Kidney (tissue), 14 donors: ENCODE measurements around the gene ORM2. TPM values are rescaled to one million over a fixed set of nuclear protein-coding genes. Genes with fewer than 3 reads are reported as not detected.
A peak's percentile ranks its signal among the peaks of the same experiment; 100 is the strongest.

Experiments used
- DNase-seq, 5 donors: peaks; one replicate each; pipeline ENCODE4 v3.0.0-alpha.2; 2013 to 2020
- FAIRE-seq: peaks from 2 replicates; lab custom pipeline; 2012; peaks lifted over from hg19 to GRCh38; lab: Jason Lieb, UNC
- H3K27ac ChIP-seq, 2 donors: one replicate each; pipeline ENCODE4 v1.7.0; 2013; ENCODE audit warnings: low read depth in 2 of 2, low read length in 2 of 2, inconsistent platforms in 1 of 2
- H3K27me3 ChIP-seq: one replicate; pipeline ENCODE4 v1.7.1; 2013; ENCODE audit warnings: low read length, inconsistent platforms; ENCODE audit not compliant: control insufficient read depth, insufficient read depth
- H3K36me3 ChIP-seq, 3 donors: one replicate each; pipeline versions ENCODE4 v1.7.0 to v1.7.1; 2013; ENCODE audit warnings: low read length in 3 of 3, control low read depth in 1 of 3, inconsistent platforms in 1 of 3; ENCODE audit not compliant: insufficient read depth in 3 of 3, control insufficient read depth in 2 of 3
- H3K4me1 ChIP-seq, 3 donors: one replicate each; pipeline versions ENCODE4 v1.7.0 to v1.7.1; 2013; ENCODE audit warnings: low read length in 3 of 3, inconsistent platforms in 1 of 3, low read depth in 1 of 3; ENCODE audit not compliant: control insufficient read depth in 2 of 3, insufficient read depth in 2 of 3
- H3K4me3 ChIP-seq, 3 donors: one replicate each; pipeline versions ENCODE4 v1.7.0 to v1.8.1; 2013; ENCODE audit warnings: low read length in 3 of 3, control low read depth in 1 of 3, inconsistent platforms in 1 of 3
- H3K9ac ChIP-seq, 3 donors: one replicate each; pipeline versions ENCODE4 v1.7.0 to v1.7.1; 2013; ENCODE audit warnings: low read length in 3 of 3, control low read depth in 1 of 3, inconsistent platforms in 1 of 3
- H3K9me3 ChIP-seq, 3 donors: one replicate each; pipeline versions ENCODE4 v1.7.0 to v1.7.1; 2013; ENCODE audit warnings: low read length in 3 of 3, control low read depth in 1 of 3, inconsistent platforms in 1 of 3; ENCODE audit not compliant: control insufficient read depth in 2 of 3, insufficient read depth in 1 of 3
- intact Hi-C: fragments of 100-400 bp; cut with DNase I; formaldehyde crosslinking; loops from one replicate; pipeline ENCODE4 v1.11.1; 2022
- polyA plus RNA-seq: library from polyadenylated mRNA; stranded (reverse); fragments of 350-450 nt; fragmentation: Illumina TruSeq; extraction: RNeasy Lipid Tissue Mini Kit (QIAGEN cat#74804); gene quantifications from one replicate; pipeline ENCODE4 v1.2.3, GENCODE V29; 2014; ENCODE audit warnings: low read depth, low replicate concordance; ENCODE audit not compliant: insufficient read depth
- total RNA-seq: library from RNA; stranded (reverse); fragmentation: NEBNext Ultra II Directional; extraction: Animal tissue kit (Norgen Biotek cat#: 25700); gene quantifications from one replicate; pipeline ENCODE4 v1.2.1, GENCODE V29; 2021
- TF ChIP-seq, protein P1 (sequence below): IDR thresholded peaks from 3 replicates; pipeline ENCODE4 v1.5.1; 2012; ENCODE audit warnings: mild to moderate bottlenecking, moderate library complexity, borderline replicate concordance; ENCODE audit not compliant: insufficient read depth; ENCODE audit errors: extremely low read depth
- donor health status: control.
- donor health status: control.
- donor health status: control.
- donor health status: control.
- donor health status: control.
- donor health status: DM: yes; HTN: yes; CAD: no.
- donor health status: Normal renal cell carcinoma (clear cell type).

ORM2 gene
- total and polyA plus RNA-seq, 2 donors from 2014 or later: not detected

DNA sequence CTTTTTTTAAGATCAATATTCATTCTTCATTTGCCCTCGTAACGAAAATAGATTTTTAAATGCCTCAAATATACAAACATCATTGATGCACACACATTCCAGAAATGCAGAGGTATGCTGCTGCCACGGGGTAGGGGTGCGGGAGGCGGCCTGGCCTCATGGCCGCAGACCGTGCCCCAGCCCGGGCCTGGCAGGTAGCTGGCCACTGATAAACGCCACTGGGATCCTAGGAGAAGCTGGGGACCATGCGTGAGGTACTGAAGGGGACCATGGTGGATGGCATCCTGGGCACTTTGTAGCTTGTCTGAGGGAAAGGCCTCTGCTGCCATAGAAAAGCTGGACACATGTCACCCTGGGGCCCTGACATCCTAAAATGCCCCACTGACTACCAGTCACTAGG, 6.5 kb downstream of the ORM2 start:
- DNase-seq (peak in 1 of 5 donors; percentile 46), FAIRE-seq (no peak)
- intact Hi-C loops: no loop called here
- Histone ChIP-seq H3K4me1 (no peaks in the 10 kb centered on the region), H3K36me3 (peaks cover 0 to 5% (median 2%) of the 10 kb centered on the region in 3 donors), H3K27me3 (no peaks in the 10 kb centered on the region), H3K4me3 (no peak overlapping the region), H3K9me3 (no peaks in the 10 kb centered on the region), H3K9ac (no peak overlapping the region), H3K27ac (no peak overlapping the region)
- TF ChIP-seq, protein P1, sequence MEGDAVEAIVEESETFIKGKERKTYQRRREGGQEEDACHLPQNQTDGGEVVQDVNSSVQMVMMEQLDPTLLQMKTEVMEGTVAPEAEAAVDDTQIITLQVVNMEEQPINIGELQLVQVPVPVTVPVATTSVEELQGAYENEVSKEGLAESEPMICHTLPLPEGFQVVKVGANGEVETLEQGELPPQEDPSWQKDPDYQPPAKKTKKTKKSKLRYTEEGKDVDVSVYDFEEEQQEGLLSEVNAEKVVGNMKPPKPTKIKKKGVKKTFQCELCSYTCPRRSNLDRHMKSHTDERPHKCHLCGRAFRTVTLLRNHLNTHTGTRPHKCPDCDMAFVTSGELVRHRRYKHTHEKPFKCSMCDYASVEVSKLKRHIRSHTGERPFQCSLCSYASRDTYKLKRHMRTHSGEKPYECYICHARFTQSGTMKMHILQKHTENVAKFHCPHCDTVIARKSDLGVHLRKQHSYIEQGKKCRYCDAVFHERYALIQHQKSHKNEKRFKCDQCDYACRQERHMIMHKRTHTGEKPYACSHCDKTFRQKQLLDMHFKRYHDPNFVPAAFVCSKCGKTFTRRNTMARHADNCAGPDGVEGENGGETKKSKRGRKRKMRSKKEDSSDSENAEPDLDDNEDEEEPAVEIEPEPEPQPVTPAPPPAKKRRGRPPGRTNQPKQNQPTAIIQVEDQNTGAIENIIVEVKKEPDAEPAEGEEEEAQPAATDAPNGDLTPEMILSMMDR: no peak

- intact Hi-C loops: no loop called here
These were observed 7.2 kb downstream of the ORM2 start for GRCh38 chr9:114336699-114337395.

DNA sequence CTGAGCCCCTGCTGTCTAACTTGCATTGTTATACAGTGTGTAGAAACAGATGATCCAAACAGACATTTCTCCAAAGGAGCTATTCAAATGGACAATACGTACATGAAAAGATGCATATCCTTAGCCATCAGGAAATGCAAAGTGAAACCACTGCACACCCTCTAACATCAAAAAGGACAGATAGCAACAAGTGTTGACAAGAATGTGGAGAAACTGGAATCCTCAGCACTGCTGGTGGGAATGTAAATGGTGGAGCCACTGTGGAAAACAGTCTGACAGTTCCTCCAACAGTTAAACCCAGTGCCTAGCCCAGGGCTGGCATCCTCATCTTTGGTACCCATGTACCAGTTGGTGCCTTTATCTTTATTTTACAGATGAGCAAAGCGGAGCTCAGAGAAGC, 8.5 kb downstream of the ORM2 start:
- DNase-seq (peak in 1 of 5 donors; percentile 2), FAIRE-seq (no peak)
- no peaks in the 10 kb centered on the region for H3K9me3 ChIP-seq
- no peak overlapping the region for H3K4me3 ChIP-seq
- peaks cover 3 to 7% (median 5%) of the 10 kb centered on the region in 3 donors for H3K36me3 ChIP-seq
- H3K4me1 ChIP-seq: no peaks in the 10 kb centered on the region
- no peak overlapping the region for H3K27ac ChIP-seq
- intact Hi-C loops: no loop called here
- no peaks in the 10 kb centered on the region for H3K27me3 ChIP-seq
- no peak overlapping the region for H3K9ac ChIP-seq
- TF ChIP-seq, protein P1: no peak

More at GRCh38 chr9:114336699-114337395, 7.2 kb downstream of the ORM2 start:
- Histone ChIP-seq H3K9ac (no peak overlapping the region), H3K36me3 (peaks cover 0 to 5% (median 2%) of the 10 kb centered on the region in 3 donors), H3K27ac (no peak overlapping the region), H3K9me3 (no peaks in the 10 kb centered on the region), H3K4me1 (no peaks in the 10 kb centered on the region), H3K27me3 (no peaks in the 10 kb centered on the region), H3K4me3 (no peak overlapping the region)
- DNase-seq (peak in 1 of 5 donors; percentile 68), FAIRE-seq (no peak)
- TF ChIP-seq, protein P1: no peak
